GM12878 (cell line): ENCODE measurements around the gene TSHR. TPM values are rescaled to one million over a fixed set of nuclear protein-coding genes. Genes with fewer than 3 reads are reported as not detected.

Experiments
- ATAC-seq: fragments of 200-7000 bp; cut with Tn5 transposase; 3 replicates; pipeline ENCODE4 v1.9.1; 2020; ENCODE audit warnings: mild to moderate bottlenecking, moderate library complexity
- BruUV-seq: library from RNA; stranded (reverse); fragments of 400-500 nt; replicated peaks from 2 replicates; lab custom pipeline; 2021; lab: Mats Ljungman, UMichigan
- CTCF ChIA-PET: fragments of 300-600 bp; sonication (Branson Sonifier 250); formaldehyde crosslinking; extraction: SDS; loops from one replicate; lab custom pipeline; 2021; ENCODE audit warnings: inconsistent platforms; lab: Yijun Ruan, JAX
- POLR2A ChIA-PET: fragments of 350-600 bp; formaldehyde crosslinking; extraction: SDS; loops from one replicate; lab custom pipeline; 2021; ENCODE audit warnings: inconsistent platforms; lab: Charles Lee
- RAD21 ChIA-PET: fragments of 300-600 bp; sonication (Branson Sonifier 250); formaldehyde crosslinking; loops from one replicate; lab custom pipeline; 2023; ENCODE audit warnings: antibody characterized with exemption; ENCODE audit not compliant: unreplicated experiment; lab: Charles Lee
- SMC1A ChIA-PET: fragments of 300-600 bp; sonication (Branson Sonifier 250); formaldehyde crosslinking; loops from one replicate; lab custom pipeline; 2023; ENCODE audit not compliant: unreplicated experiment, uncharacterized antibody; lab: Charles Lee
- DNase-seq: peaks from one replicate; pipeline ENCODE4 v3.0.0-alpha.2; 2011; ENCODE audit warnings: low read depth, low spot score
- FAIRE-seq: peaks from 3 replicates; lab custom pipeline; 2011; peaks lifted over from hg19 to GRCh38; lab: Jason Lieb, UNC
- H2AFZ ChIP-seq: 2 replicates; pipeline ENCODE4 v1.6.0; 2011; ENCODE audit warnings: low read depth, low read length, control low read depth; ENCODE audit not compliant: control insufficient read depth
- H3K27ac ChIP-seq: 2 replicates; pipeline ENCODE4 v1.5.1; 2011; ENCODE audit warnings: control low read depth; ENCODE audit not compliant: control insufficient read depth, insufficient read depth
- H3K27me3 ChIP-seq, 2 experiments: replicated peaks in 1 of 2; 2 replicates each; pipeline versions ENCODE4 v1.6.0 to v1.6.1; 2011; ENCODE audit warnings: low read length in 1 of 2; ENCODE audit not compliant: control insufficient read depth in 2 of 2, insufficient read depth in 2 of 2
- H3K36me3 ChIP-seq, 2 experiments: 2 replicates each; pipeline ENCODE4 v1.5.1; 2011; ENCODE audit warnings: low read length in 1 of 2; ENCODE audit not compliant: control insufficient read depth in 2 of 2, insufficient read depth in 2 of 2
- H3K4me1 ChIP-seq: 2 replicates; pipeline ENCODE4 v1.6.1; 2011; ENCODE audit warnings: mild to moderate bottlenecking, low read length, moderate library complexity, mixed read lengths; ENCODE audit not compliant: control insufficient read depth, insufficient read depth
- H3K4me2 ChIP-seq: 2 replicates; pipeline ENCODE4 v1.6.0; 2011; ENCODE audit warnings: control low read depth; ENCODE audit not compliant: control insufficient read depth, insufficient read depth
- H3K4me3 ChIP-seq: fragments of 200-600 bp; sonication (generic); 2 replicates; pipeline ENCODE4 v1.5.1; 2016
- H3K79me2 ChIP-seq: 2 replicates; pipeline ENCODE4 v1.6.0; 2011; ENCODE audit warnings: low read length; ENCODE audit not compliant: control insufficient read depth, insufficient read depth
- H3K9ac ChIP-seq: 2 replicates; pipeline ENCODE4 v1.8.0; 2011; ENCODE audit warnings: low read length, control low read depth, mixed read lengths; ENCODE audit not compliant: control insufficient read depth, insufficient read depth
- H3K9me3 ChIP-seq: replicated peaks from 3 replicates; pipeline ENCODE4 v1.5.1; 2011; ENCODE audit warnings: mild to moderate bottlenecking, low read length; ENCODE audit not compliant: control insufficient read depth, insufficient read depth
- H4K20me1 ChIP-seq: 2 replicates; pipeline ENCODE4 v1.6.0; 2011; ENCODE audit not compliant: control insufficient read depth, insufficient read depth
- BCL11A ChIP-seq: IDR thresholded peaks from 2 replicates; pipeline ENCODE4 v1.6.1; 2011; ENCODE audit warnings: low read depth, low read length
- CEBPB ChIP-seq, 2 experiments: fragments of 150-350 bp in 1 of 2; IDR thresholded peaks; 2 replicates each; pipeline ENCODE4 v1.6.1; 2012 to 2014; ENCODE audit warnings: low read depth in 2 of 2, low read length in 2 of 2, borderline replicate concordance in 1 of 2, inconsistent platforms in 1 of 2
- CREB1 ChIP-seq: IDR thresholded peaks from 2 replicates; pipeline ENCODE4 v1.6.1; 2012; ENCODE audit warnings: low read depth, mild to moderate bottlenecking, inconsistent platforms
- JUNB ChIP-seq: IDR thresholded peaks from 2 replicates; pipeline ENCODE4 v1.6.1; 2016; ENCODE audit warnings: antibody characterized with exemption, mild to moderate bottlenecking
- MXI1 ChIP-seq: fragments of 150-350 bp; IDR thresholded peaks from 2 replicates; pipeline ENCODE4 v1.6.1; 2011; ENCODE audit warnings: low read depth, mild to moderate bottlenecking, inconsistent platforms, low read length, improper control_type of control experiment
- POLR2AphosphoS2 ChIP-seq: IDR thresholded peaks from 2 replicates; pipeline ENCODE4 v1.6.1; 2011; ENCODE audit warnings: low read depth, mild to moderate bottlenecking, low read length, improper control_type of control experiment, moderate library complexity
- RB1 ChIP-seq: fragments of 450-650 bp; formaldehyde crosslinking; IDR thresholded peaks from 2 replicates; pipeline ENCODE4 v1.6.1; 2017; ENCODE audit warnings: mild to moderate bottlenecking, borderline replicate concordance
- RBBP5 ChIP-seq: fragments of 200-600 bp; sonication (generic); conservative IDR thresholded peaks from 2 replicates; pipeline ENCODE4 v1.6.1; 2016
- SMAD1 ChIP-seq: fragments of 450-650 bp; IDR thresholded peaks from 2 replicates; pipeline ENCODE4 v1.6.1; 2018; ENCODE audit warnings: mild to moderate bottlenecking, low read depth; ENCODE audit not compliant: partially characterized antibody
- SMC3 ChIP-seq: IDR thresholded peaks from 2 replicates; pipeline ENCODE4 v1.6.1; 2011; ENCODE audit warnings: low read length, improper control_type of control experiment, borderline replicate concordance
- STAT1 ChIP-seq: fragments of 450-650 bp; conservative IDR thresholded peaks from 2 replicates; pipeline ENCODE4 v1.6.1; 2014; ENCODE audit warnings: antibody characterized with exemption, mild to moderate bottlenecking
- WRNIP1 ChIP-seq: IDR thresholded peaks from 2 replicates; pipeline ENCODE4 v1.6.1; 2011; ENCODE audit warnings: low read depth, low read length, improper control_type of control experiment, borderline replicate concordance
- ZNF24 ChIP-seq: fragments of 450-650 bp; IDR thresholded peaks from 2 replicates; pipeline ENCODE4 v1.6.1; 2017; ENCODE audit warnings: antibody characterized with exemption, mild to moderate bottlenecking
- WGBS: methylation state at CpG from one replicate; pipeline ENCODE4 v1.1.6; 2016; ENCODE audit warnings: low lambda C conversion rate; ENCODE audit not compliant: insufficient replicate concordance, insufficient coverage; ENCODE audit errors: missing lambda C conversion rate; 5-methylcytosine and 5-hydroxymethylcytosine counted together
- in situ Hi-C: fragments of 300-500 bp; cut with MboI; formaldehyde crosslinking; loops from 9 replicates; pipeline ENCODE4 v1.14.3; 2018; ENCODE audit warnings: mixed read lengths
- intact Hi-C: fragments of 100-400 bp; cut with micrococcal nuclease; formaldehyde crosslinking; loops from one replicate; pipeline ENCODE4 v1.14.2; 2022; ENCODE audit not compliant: unreplicated experiment
- polyA plus RNA-seq, 11 experiments: library from polyadenylated mRNA; depleted of rRNA in 4 of 11; unstranded in 6 of 11; stranded (reverse) in 5 of 11; fragments of >200 nt; fragmentation: Nextera tagmentation in 4 of 11; fragmentation: Illumina TruSeq in 1 of 11; extraction: Ambion mirVana in 4 of 11; extraction: Trizol in 1 of 11; gene quantifications; 1 replicate in 1 of 11; 2 replicates in 10 of 11; pipeline versions ENCODE4 v1.2.1 to v1.2.3, GENCODE V29; 2011 to 2016; ENCODE audit warnings: inconsistent platforms in 2 of 11, missing spikeins in 2 of 11, low read depth in 1 of 11
- total RNA-seq, 4 experiments: library from RNA; depleted of rRNA in 3 of 4; stranded (reverse); fragments of >200 nt in 3 of 4; fragmentation: Illumina TruSeq in 1 of 4; extraction: Trizol in 1 of 4; gene quantifications; 2 replicates each; pipeline versions ENCODE4 v1.2.1 to v1.2.3, GENCODE V29; 2013 to 2021
- TF ChIP-seq, protein P1 (sequence below): fragments of 450-650 bp; IDR thresholded peaks from 2 replicates; pipeline ENCODE4 v1.6.1; 2016; ENCODE audit warnings: mild to moderate bottlenecking, moderate library complexity, borderline replicate concordance
- TF ChIP-seq, protein P2 (sequence below): IDR thresholded peaks from 2 replicates; pipeline ENCODE4 v1.6.1; 2011; ENCODE audit warnings: low read depth, mild to moderate bottlenecking, low read length, moderate library complexity, borderline replicate concordance; ENCODE audit errors: extremely low read depth
- TF ChIP-seq, protein P3 (sequence below): IDR thresholded peaks from 2 replicates; pipeline ENCODE4 v1.6.1; 2012; ENCODE audit warnings: low read length, inconsistent platforms

The TSHR gene
- total and polyA plus RNA-seq, 10 of the 15 experiments (the other 5 are each of a cell fraction or from before 2014, with no cell fraction given) = 0.06 to 0.31 TPM; not detected in 8

DNA sequence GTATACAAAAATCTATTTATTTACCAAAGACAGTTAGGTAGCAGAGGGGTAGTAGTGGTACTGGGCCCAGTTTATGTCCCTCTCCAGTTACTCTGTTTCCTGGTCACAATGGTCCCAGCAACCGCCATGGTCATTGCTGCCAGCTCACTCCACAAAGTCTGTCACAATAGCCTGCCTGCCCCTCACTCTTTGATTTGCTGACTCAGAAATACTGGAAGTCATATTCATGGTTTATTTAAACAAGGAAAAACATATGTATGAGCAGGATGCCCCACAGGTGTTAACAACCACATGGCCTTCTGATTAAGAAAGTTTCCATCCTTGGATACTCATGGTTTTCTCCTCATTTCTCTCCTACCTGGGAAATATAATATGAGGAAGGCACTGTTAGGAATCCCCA is 49.2 kb downstream of the TSHR start (continued):
- TF ChIP-seq, protein P1, sequence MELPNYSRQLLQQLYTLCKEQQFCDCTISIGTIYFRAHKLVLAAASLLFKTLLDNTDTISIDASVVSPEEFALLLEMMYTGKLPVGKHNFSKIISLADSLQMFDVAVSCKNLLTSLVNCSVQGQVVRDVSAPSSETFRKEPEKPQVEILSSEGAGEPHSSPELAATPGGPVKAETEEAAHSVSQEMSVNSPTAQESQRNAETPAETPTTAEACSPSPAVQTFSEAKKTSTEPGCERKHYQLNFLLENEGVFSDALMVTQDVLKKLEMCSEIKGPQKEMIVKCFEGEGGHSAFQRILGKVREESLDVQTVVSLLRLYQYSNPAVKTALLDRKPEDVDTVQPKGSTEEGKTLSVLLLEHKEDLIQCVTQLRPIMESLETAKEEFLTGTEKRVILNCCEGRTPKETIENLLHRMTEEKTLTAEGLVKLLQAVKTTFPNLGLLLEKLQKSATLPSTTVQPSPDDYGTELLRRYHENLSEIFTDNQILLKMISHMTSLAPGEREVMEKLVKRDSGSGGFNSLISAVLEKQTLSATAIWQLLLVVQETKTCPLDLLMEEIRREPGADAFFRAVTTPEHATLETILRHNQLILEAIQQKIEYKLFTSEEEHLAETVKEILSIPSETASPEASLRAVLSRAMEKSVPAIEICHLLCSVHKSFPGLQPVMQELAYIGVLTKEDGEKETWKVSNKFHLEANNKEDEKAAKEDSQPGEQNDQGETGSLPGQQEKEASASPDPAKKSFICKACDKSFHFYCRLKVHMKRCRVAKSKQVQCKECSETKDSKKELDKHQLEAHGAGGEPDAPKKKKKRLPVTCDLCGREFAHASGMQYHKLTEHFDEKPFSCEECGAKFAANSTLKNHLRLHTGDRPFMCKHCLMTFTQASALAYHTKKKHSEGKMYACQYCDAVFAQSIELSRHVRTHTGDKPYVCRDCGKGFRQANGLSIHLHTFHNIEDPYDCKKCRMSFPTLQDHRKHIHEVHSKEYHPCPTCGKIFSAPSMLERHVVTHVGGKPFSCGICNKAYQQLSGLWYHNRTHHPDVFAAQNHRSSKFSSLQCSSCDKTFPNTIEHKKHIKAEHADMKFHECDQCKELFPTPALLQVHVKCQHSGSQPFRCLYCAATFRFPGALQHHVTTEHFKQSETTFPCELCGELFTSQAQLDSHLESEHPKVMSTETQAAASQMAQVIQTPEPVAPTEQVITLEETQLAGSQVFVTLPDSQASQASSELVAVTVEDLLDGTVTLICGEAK = no peak

DNA sequence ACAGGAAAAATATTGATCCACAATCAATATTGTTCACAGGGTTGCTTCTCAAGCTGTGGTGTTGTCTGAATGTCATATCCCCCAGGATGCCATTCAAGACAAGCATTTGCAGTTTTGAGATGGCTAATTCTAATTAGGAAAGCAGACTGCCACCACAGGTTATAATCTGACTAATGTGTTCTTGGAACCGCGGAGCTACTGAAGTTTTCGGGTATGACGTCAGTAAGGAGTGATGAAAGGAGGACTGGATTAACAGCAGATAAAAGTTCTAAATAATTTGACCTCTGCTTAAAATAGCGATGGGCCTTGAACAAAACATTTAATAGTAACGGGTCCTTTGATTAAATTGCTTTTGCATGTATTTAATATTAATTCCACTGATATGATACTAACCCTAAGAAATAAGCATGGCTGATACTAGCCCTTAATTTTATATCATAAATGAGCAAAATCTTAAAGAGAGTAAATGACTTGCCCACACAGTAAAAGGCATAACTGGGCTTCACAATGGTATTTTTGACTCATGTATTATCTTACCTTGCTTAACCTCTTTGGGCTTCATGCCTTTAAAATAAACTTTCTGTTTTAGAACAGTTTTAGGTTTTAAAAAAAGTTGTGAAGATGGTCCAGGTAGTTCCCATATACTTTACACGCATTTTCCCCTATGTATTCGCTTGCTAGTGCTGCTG is 50.3 kb downstream of the TSHR start:
- ChIA-PET CTCF (no interaction called here), POLR2A (no interaction called here), SMC1A (no interaction called here), RAD21 (no interaction called here)
- Histone ChIP-seq H3K4me1 (no peaks in the 10 kb centered on the region), H3K9ac (no peak overlapping the region), H3K36me3 (no peaks in the 10 kb centered on the region), H3K4me2 (no peak overlapping the region), H2AFZ (no peak overlapping the region), H3K4me3 (no peak overlapping the region), H3K27me3 (no peaks in the 10 kb centered on the region), H4K20me1 (no peaks in the 10 kb centered on the region), H3K79me2 (no peaks in the 10 kb centered on the region), H3K27ac (no peak overlapping the region), H3K9me3 (no peaks in the 10 kb centered on the region)
- DNase-seq (no peak), ATAC-seq (no peak), FAIRE-seq (no peak)
- intact Hi-C loops = no loop called here
- in situ Hi-C loops = no loop called here
- no TSS peak for BruUV-seq
- 39% methylated on average over 8 of the region's 8 CpGs for WGBS
- TF ChIP-seq RB1 = no peak
- TF ChIP-seq, protein P2, sequence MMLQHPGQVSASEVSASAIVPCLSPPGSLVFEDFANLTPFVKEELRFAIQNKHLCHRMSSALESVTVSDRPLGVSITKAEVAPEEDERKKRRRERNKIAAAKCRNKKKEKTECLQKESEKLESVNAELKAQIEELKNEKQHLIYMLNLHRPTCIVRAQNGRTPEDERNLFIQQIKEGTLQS = no peak
- no peak for TF ChIP-seq SMAD1
- no peak for TF ChIP-seq ZNF24
- no peak for TF ChIP-seq SMC3
- TF ChIP-seq WRNIP1 = no peak
- no peak for TF ChIP-seq BCL11A
- TF ChIP-seq, protein P3, sequence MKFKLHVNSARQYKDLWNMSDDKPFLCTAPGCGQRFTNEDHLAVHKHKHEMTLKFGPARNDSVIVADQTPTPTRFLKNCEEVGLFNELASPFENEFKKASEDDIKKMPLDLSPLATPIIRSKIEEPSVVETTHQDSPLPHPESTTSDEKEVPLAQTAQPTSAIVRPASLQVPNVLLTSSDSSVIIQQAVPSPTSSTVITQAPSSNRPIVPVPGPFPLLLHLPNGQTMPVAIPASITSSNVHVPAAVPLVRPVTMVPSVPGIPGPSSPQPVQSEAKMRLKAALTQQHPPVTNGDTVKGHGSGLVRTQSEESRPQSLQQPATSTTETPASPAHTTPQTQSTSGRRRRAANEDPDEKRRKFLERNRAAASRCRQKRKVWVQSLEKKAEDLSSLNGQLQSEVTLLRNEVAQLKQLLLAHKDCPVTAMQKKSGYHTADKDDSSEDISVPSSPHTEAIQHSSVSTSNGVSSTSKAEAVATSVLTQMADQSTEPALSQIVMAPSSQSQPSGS = no peak
- no peak for TF ChIP-seq RBBP5
- no peak for TF ChIP-seq JUNB
- TF ChIP-seq CREB1 = no peak
- no peak for TF ChIP-seq STAT1
- TF ChIP-seq POLR2AphosphoS2 = no peak
- TF ChIP-seq MXI1 = no peak
- no peak for TF ChIP-seq CEBPB (IDR thresholded peaks at IDR 0.05; ENCODE audit: borderline replicate concordance in 1 of 2, low read depth in 2 of 2, low read length in 2 of 2)
